Hematopoietic multipotent progenitor cell treated with erythropoietin and hydrocortisone succinate and interleukin-3 and kit ligand, for 4 days (in vitro differentiated cells): ENCODE data around the gene EEF1AKMT1.
"Not testable (repeated sequence)": the region's sequence is repeated elsewhere in the genome, so short reads cannot be mapped to it uniquely, and the experiment has no call there.

Experiments used
- DNase-seq: peaks from one replicate; pipeline ENCODE4 v3.0.0-alpha.2; 2015

Gene EEF1AKMT1

DNA sequence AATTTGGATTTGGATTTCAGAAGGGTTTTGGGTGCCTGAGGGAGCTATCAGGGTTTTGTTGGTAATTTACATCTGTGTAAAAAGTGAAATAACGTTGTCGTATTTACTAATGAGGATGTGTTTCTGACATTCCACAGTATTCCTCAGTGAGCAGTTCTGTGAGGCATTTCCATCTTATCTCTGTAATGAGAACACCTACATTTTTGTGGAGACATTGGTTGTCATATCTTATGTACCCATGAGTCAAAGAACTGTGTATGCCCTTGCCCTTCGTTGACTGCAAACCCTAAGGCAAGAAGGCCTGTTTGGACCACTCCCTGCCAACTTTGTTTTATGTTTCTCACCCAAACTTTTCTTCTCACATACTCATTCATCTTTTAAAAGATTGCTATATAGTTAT is 84.5 kb downstream of the EEF1AKMT1 start:
- no peak for DNase-seq

DNA sequence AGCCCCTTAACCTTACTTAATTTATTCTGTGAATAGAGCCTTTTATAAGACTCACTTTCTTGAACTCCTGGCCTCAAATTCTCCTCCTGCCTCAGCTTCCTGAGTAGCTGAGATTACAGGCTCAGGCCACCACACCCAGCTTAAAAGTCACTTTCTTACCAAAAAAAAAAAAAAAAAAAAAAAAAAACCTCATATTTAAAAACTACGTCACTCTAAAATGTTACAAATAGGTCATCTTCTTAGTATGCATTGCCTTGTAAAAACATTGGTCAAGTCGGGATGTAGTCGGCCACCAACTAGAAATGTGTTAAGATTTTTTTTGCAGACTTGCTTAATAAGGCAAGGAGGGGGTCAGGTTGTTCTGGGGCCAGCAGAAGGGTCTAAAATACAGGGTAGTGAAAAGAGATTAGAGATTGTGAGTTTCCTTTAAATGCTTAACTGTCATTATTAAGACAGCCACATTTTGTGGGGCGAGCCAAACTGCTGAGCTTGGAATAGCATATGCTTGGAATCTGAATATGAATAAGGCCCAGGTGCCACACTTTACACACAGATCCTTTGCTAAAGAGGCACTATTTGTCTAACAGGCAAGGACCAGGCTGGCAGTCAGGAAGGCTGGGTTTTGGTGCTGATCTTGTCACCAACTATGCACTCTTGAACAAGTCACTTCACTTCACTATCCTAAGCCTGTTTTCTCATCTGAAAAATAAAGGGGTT is 86.7 kb downstream of the EEF1AKMT1 start:
- no peak for DNase-seq

DNA sequence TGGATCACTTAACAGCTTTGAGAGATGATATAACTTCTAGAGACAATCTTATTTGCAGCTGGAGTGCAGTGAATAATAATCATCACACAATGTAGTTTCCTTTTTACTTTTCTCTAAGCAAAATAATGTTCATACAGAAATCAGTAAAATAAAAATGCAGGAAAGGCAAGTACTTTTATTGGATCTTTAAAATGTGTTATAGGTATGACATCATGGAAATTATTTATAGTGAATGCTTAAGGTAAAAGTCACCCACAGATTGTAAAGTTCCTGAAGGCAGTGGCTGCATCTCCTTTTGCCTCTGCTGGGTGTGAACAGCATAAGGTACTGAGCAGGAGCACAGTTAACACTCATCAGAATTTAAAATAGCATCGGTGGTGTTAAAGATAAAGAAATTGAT is 87.6 kb downstream of the EEF1AKMT1 start:
- no peak for DNase-seq

DNA sequence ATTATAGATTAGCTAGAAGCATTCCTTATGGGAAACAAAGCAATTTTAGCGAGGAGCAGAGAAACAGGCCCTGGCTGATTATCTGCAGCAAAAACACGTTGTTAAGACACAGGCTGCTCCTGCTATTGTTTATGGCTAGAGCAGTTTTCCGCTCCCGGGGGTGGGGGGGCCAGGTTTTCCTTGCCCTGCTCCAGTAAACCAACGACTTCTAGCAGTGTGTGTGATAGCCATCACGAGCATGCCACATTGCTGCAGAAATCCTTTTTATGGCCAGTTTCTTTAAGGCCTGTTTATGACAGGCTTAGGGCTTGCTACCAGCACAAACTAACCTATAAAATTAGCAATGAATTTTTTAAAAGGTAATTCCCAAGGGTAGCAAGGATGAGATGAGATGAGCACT is 88.7 kb downstream of the EEF1AKMT1 start:
- no peak for DNase-seq

DNA sequence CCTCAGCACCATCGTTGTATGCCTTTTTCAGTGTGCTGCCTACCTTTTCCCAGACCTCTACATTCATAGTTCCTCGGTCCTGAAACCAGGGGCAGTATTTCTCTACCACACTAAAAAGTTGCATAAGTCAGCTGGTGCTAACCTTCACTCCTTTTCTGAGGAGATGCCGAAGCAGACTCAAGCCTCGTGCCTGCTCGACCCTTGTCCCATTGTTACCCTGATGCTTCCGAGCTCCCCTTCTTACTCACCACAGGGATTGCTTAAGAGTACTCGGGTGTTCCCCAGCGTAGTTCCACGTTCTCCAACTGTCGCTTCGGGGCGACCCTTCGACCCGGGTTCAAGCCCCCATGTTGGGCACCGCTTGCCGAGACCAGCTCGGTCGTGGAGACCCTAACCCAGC is 89.2 kb downstream of the EEF1AKMT1 start:
- no peak for DNase-seq

DNA sequence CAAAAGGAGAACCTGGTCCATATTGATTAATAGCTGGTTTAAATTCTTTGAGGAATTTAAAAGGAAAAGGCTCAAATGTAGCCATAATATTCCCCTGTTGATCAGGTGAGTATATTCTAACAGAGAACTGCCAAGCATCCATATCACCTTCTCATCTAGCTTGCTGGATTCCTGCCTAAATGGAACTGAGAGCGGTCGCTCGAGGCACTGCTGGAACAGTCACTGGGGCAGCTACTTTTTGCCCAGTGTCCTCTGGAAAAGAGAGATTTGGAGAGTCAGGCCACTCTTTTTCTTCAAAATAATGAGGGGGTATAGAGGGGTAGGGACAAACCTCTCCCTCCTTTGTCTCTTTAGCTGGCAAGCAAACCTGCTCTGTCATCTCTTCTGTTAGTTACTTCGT is 89.7 kb downstream of the EEF1AKMT1 start:
- no peak for DNase-seq

DNA sequence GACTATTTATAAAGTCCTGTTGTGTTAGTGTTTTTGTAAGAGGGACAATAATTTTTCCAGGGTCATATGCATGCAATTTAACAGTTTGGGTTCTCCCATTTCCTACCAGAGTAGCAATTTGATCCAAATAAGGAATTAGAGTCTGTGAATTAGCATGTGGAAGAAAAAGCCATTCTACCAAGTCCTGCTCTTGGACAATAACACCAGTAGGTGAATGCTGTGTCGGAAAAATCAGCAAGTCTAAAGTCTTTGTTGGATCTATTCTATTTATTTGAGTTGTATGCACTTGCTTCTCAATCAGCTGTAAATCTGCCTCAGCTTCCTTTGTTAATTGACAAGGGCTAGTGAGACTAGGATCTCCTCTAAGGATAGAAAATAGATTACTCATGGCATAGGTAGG is 91.7 kb downstream of the EEF1AKMT1 start:
- DNase-seq, result no peak

DNA sequence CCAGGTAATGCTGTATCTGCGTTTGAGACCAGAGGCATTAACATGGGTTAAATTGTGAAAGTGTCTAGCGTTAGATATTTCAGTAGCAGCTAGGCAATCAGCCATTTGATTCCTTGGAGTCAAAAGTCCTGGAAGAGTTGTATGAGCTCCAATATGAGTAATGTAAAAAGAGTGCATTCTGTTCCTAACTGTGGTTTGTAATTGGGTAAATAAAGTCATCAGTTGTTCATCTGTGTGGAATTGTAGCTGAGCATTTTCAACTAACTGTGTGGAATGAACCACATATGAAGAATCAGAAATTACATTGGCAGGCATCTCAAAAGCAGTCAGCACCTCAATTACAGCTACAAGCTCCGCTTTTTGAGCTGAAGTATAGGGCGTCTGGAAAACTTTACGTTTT is 92.3 kb downstream of the EEF1AKMT1 start:
- DNase-seq, result not testable (repeated sequence)

DNA sequence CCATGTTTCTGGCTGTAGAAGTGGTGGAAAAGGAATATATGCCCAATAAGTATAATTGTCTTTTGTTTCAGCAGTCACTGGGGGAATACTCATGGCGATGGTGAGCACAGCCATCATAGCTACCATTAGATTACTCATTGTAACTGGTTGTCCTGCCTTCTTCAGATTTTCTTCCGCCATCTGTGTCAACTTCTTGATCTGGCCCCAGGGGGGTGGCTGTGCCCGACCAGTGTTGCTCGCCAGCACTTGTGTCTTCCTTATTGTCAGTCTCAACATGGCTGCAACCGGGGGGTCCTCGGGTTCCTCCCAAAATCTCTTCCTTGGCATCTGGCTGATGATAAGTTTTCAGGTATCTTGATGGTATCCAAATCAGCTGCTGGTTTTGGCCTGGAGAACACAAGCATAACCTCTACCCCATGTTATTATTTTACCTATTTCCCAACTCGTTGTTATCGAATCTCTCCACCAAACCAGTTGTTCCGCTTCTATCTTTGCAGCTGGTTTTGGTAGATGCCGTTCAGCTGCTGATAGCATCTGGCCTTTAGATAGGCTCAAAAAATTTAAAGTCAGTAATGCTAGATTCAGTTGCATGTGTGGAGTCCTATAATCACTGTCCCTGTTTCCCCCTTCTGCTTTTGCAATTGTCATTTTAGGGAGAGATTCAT is 93.2 kb downstream of the EEF1AKMT1 start:
- DNase-seq, result no peak

DNA sequence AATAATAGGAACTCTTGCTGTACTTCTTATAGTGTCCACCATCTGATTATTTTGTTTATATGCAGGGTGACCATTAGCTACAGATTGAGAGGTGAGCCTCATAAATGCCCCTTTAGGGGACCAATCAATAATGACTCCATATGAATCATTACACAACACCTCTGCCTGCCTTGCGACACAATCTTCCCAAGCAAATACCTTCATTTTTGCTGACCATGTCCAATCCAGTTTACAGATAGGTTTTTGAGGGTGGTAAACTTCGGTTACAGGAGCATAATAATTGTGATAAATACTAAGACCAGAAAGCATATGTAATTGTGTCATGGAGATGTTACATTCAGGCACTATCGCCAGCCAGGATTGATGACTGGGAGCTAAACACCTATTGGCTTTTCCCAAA is 93.9 kb downstream of the EEF1AKMT1 start:
- DNase-seq, result no peak
